H1 (cell line): ENCODE results near the gene ADK. TPM values are rescaled to one million over a fixed set of nuclear protein-coding genes. Genes with fewer than 3 reads are reported as not detected.

Source experiments
- EZH2 ChIP-seq: fragments of 200-600 bp; sonication (generic); IDR thresholded peaks from 2 replicates; pipeline ENCODE4 v1.7.1; 2012; ENCODE audit warnings: low read depth, mild to moderate bottlenecking, moderate library complexity, low read length, inconsistent platforms; ENCODE audit not compliant: severe bottlenecking
- GABPA ChIP-seq: IDR thresholded peaks from 2 replicates; pipeline ENCODE4 v1.6.1; 2011; ENCODE audit warnings: mild to moderate bottlenecking, low read length, moderate library complexity, borderline replicate concordance; ENCODE audit not compliant: insufficient read depth
- GTF2F1 ChIP-seq: IDR thresholded peaks from 2 replicates; pipeline ENCODE4 v1.6.1; 2012; ENCODE audit warnings: low read depth, low read length, improper control_type of control experiment, borderline replicate concordance
- NRF1 ChIP-seq: IDR thresholded peaks from 2 replicates; pipeline ENCODE4 v1.6.1; 2011; ENCODE audit warnings: mild to moderate bottlenecking, low read depth, low read length, improper control_type of control experiment
- POLR2AphosphoS5 ChIP-seq: IDR thresholded peaks from 2 replicates; pipeline ENCODE4 v1.6.1; 2011; ENCODE audit warnings: low read depth, low read length
- POU5F1 ChIP-seq: IDR thresholded peaks from 2 replicates; pipeline ENCODE4 v1.6.1; 2011; ENCODE audit warnings: low read depth, mild to moderate bottlenecking, low read length, moderate library complexity
- RAD21 ChIP-seq, 2 experiments: IDR thresholded peaks in 1 of 2; conservative IDR thresholded peaks in 1 of 2; 2 replicates each; pipeline ENCODE4 v1.6.1; 2011; ENCODE audit warnings: low read depth in 2 of 2, low read length in 2 of 2, improper control_type of control experiment in 1 of 2, inconsistent platforms in 1 of 2, mild to moderate bottlenecking in 1 of 2, moderate library complexity in 1 of 2
- RNF2 ChIP-seq: fragments of 200-900, 300-1000 bp; sonication (generic); IDR thresholded peaks from 2 replicates; pipeline ENCODE4 v1.7.1; 2016; ENCODE audit warnings: borderline replicate concordance, low read depth, mild to moderate bottlenecking, antibody characterized with exemption, low read length; ENCODE audit not compliant: poor library complexity, severe bottlenecking; ENCODE audit errors: missing control alignments
- SIX5 ChIP-seq: IDR thresholded peaks from 2 replicates; pipeline ENCODE4 v1.6.1; 2011; ENCODE audit warnings: mild to moderate bottlenecking, low read depth, low read length
- ZNF274 ChIP-seq: IDR thresholded peaks from 2 replicates; pipeline ENCODE4 v1.7.0; 2012; ENCODE audit warnings: low read length, borderline replicate concordance; ENCODE audit errors: extremely low read depth
- polyA plus RNA-seq, 7 experiments: library from polyadenylated mRNA; depleted of rRNA in 3 of 7; stranded (reverse) in 5 of 7; unstranded in 2 of 7; fragments of >200 nt in 5 of 7; fragments of 200-250 nt in 2 of 7; gene quantifications; 1 replicate in 5 of 7; 2 replicates in 1 of 7; 4 replicates in 1 of 7; pipeline versions ENCODE4 v1.2.1 to v1.2.3, GENCODE V29; 2011 to 2013; ENCODE audit warnings: missing spikeins in 2 of 7, mixed read lengths in 2 of 7
- total RNA-seq: library from RNA; stranded (reverse); fragmentation: NEBNext Ultra II Directional; extraction: Animal tissue kit (Norgen Biotek cat#: 25700); gene quantifications from 2 replicates; pipeline ENCODE4 v1.2.1, GENCODE V29; 2021
- TF ChIP-seq, protein P1 (sequence below): fragments of 300-600 bp; sonication (generic); IDR thresholded peaks from 2 replicates; pipeline ENCODE4 v1.7.1; 2012; ENCODE audit warnings: low read length, moderate library complexity, mild to moderate bottlenecking, inconsistent platforms; ENCODE audit not compliant: insufficient replicate concordance

The ADK gene
- total and polyA plus RNA-seq, 2 of the 8 experiments (the other 6 are each of a cell fraction or from before 2014, with no cell fraction given), result 12.3 to 42.4 TPM

DNA sequence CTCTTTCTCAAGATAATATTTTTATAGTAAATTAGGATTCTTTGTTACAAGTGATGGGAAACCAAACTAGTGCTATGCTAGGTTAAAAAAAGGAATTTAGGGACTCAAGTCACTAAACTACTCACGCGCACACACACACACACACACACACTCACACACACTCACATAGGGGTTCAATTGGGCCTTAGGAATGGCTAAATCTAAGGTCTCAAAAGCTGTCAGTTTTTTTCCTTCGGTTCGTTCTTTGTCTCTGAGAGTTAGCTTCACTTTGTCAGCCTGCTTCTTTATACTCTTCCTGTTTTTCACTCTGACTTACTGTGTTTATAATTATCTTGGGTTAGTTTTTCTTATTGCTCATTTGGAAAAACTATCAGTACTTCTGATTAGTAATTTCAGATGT, 138.9 kb downstream of the ADK start (continued):
- TF ChIP-seq, protein P1, sequence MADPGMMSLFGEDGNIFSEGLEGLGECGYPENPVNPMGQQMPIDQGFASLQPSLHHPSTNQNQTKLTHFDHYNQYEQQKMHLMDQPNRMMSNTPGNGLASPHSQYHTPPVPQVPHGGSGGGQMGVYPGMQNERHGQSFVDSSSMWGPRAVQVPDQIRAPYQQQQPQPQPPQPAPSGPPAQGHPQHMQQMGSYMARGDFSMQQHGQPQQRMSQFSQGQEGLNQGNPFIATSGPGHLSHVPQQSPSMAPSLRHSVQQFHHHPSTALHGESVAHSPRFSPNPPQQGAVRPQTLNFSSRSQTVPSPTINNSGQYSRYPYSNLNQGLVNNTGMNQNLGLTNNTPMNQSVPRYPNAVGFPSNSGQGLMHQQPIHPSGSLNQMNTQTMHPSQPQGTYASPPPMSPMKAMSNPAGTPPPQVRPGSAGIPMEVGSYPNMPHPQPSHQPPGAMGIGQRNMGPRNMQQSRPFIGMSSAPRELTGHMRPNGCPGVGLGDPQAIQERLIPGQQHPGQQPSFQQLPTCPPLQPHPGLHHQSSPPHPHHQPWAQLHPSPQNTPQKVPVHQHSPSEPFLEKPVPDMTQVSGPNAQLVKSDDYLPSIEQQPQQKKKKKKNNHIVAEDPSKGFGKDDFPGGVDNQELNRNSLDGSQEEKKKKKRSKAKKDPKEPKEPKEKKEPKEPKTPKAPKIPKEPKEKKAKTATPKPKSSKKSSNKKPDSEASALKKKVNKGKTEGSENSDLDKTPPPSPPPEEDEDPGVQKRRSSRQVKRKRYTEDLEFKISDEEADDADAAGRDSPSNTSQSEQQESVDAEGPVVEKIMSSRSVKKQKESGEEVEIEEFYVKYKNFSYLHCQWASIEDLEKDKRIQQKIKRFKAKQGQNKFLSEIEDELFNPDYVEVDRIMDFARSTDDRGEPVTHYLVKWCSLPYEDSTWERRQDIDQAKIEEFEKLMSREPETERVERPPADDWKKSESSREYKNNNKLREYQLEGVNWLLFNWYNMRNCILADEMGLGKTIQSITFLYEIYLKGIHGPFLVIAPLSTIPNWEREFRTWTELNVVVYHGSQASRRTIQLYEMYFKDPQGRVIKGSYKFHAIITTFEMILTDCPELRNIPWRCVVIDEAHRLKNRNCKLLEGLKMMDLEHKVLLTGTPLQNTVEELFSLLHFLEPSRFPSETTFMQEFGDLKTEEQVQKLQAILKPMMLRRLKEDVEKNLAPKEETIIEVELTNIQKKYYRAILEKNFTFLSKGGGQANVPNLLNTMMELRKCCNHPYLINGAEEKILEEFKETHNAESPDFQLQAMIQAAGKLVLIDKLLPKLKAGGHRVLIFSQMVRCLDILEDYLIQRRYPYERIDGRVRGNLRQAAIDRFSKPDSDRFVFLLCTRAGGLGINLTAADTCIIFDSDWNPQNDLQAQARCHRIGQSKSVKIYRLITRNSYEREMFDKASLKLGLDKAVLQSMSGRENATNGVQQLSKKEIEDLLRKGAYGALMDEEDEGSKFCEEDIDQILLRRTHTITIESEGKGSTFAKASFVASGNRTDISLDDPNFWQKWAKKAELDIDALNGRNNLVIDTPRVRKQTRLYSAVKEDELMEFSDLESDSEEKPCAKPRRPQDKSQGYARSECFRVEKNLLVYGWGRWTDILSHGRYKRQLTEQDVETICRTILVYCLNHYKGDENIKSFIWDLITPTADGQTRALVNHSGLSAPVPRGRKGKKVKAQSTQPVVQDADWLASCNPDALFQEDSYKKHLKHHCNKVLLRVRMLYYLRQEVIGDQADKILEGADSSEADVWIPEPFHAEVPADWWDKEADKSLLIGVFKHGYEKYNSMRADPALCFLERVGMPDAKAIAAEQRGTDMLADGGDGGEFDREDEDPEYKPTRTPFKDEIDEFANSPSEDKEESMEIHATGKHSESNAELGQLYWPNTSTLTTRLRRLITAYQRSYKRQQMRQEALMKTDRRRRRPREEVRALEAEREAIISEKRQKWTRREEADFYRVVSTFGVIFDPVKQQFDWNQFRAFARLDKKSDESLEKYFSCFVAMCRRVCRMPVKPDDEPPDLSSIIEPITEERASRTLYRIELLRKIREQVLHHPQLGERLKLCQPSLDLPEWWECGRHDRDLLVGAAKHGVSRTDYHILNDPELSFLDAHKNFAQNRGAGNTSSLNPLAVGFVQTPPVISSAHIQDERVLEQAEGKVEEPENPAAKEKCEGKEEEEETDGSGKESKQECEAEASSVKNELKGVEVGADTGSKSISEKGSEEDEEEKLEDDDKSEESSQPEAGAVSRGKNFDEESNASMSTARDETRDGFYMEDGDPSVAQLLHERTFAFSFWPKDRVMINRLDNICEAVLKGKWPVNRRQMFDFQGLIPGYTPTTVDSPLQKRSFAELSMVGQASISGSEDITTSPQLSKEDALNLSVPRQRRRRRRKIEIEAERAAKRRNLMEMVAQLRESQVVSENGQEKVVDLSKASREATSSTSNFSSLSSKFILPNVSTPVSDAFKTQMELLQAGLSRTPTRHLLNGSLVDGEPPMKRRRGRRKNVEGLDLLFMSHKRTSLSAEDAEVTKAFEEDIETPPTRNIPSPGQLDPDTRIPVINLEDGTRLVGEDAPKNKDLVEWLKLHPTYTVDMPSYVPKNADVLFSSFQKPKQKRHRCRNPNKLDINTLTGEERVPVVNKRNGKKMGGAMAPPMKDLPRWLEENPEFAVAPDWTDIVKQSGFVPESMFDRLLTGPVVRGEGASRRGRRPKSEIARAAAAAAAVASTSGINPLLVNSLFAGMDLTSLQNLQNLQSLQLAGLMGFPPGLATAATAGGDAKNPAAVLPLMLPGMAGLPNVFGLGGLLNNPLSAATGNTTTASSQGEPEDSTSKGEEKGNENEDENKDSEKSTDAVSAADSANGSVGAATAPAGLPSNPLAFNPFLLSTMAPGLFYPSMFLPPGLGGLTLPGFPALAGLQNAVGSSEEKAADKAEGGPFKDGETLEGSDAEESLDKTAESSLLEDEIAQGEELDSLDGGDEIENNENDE, result no peak
- TF ChIP-seq SIX5 (no peak), RAD21 (IDR thresholded peaks at IDR 0.05 in 1 of 2, conservative IDR thresholded peaks at IDR 0.05 in 1 of 2; ENCODE audit: low read depth in 2 of 2, low read length in 2 of 2) (no peak), POU5F1 (no peak), ZNF274 (no peak), GTF2F1 (no peak), EZH2 (no peak), GABPA (no peak), POLR2AphosphoS5 (no peak), NRF1 (no peak), RNF2 (no peak)
